IPS-NIHi11 (cell line): Measurements from ENCODE around the gene MCTP2.

Experiments
- DNase-seq: peaks from one replicate; pipeline ENCODE4 v3.0.0; 2012; ENCODE audit warnings: mixed read lengths, low spot score

MCTP2 gene

GRCh38 chr15:94398001-94398400 is 166.6 kb downstream of the MCTP2 start:
- DNase-seq: no peak

DNA sequence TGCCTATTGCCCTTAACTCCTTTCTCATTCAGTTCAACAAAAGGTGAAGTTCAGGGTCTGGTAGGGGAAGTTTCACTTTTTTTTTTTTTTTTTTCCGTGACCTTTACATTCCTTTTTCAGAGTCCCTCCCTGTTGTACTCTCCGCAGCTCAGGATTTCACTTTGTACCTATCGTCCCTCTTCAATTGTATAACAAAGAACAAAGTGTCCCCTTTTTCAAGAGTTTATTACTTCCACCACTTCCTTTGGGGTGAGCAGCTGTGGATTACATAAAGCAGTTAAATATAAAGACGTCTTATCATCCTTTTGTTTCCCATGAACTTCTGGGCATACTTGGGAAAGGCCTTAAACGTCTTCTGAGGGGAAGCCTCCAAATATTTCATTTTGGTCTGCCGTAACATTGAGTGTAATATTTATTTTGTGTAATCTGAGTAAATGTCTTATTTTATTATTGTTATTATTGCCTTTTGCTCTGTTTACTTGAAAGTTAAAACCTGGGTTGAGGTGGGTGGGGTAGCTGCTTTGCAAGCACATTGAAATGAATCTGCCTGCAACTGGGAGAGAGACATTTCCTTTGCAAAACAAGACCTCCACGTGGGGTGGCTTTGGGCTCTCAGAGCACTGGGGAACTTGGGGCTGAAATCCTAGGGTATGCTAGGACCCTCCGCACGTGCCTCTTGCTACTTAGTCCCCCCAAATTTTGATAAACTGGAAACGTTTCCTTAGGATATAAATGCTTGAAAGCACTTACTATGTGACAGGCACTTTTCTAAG is 169.4 kb downstream of the MCTP2 start:
- DNase-seq: no peak

- no peak for DNase-seq
Measured at GRCh38 chr15:94403331-94403730, 172.0 kb downstream of the MCTP2 start.

DNA sequence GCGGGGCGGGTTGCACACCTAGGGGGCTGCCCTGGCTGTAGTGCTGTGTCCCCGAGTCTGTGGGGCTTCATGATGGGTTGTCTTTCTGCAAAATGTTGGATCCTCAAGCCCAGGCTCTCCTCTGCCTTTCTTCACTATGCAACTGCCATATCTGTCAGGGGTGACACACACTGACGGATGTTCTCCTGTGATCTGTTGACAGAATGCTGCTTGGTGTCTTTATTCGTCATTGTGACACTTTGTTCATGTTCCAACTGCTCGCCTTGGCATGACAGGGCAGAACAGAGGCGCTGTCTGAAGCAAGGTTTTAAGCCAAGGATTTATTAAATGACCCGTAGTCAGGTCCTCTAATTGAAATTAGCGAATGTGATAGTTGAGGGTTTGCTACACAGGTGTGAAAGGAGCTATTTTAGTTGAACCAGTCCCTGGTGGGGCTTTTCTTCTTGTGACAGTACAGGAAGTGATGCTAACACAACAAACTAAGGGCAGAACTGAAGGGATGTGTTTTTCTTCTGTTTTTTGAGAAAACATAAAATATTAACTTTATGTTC is 173.4 kb downstream of the MCTP2 start:
- no peak for DNase-seq

- DNase-seq: no peak
Measured at GRCh38 chr15:94411285-94411684, 179.9 kb downstream of the MCTP2 start.

- no peak for DNase-seq
Measured at GRCh38 chr15:94411846-94412245, 180.5 kb downstream of the MCTP2 start.

DNA sequence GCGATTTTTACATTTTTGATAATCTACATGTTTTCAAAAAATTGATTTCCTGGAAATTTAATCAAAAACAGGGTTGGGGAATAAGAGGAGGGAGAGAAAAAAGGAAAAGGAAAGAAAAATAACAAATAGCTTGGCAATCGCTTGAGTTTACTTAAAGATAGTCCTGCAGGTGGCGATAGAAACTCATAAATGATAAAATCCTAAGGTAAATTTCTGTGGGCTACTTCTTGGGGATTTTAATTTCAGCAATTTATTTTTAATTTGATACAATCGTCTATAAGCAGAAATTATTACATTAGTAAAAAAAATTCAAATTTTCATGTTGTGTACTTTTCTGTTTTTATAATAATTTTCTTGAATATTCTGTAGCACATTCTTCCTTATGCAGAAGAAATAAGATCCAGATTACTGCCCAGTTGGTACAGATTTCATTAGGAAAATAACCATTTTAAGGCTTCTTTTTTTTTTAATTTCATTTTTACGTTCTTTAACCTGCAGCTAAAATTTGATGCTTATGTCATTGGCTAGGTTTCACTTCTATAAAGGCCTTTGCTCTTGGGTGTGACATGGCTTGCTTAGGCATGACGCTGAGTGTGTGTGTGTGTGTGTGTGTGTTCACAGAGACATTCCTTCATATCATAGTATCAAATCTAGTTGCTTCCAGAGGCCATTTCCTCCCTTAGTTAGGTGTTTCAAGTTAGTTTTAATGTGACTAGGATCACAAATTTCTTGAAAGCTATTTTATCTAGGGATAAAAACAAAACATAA is 181.8 kb downstream of the MCTP2 start:
- DNase-seq: no peak

DNA sequence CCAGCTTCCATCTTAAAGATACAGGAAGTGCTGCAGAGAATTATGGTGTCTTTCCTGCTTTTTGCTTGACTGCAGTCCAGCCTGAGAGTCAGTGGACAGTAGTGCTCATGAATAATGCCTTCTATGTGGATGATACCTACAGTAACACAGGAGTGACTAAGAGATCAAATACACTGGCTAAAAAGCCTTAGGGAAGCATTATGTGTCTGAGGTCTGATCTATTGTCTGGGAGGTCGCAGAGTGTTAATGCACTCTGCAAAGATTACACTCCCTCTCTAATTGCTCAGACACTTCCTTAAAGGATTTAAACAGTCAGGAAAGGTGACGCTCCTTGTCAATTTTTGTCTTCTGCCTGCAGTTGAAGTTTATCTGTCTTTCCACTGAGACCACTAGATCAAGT is 183.6 kb downstream of the MCTP2 start:
- no peak for DNase-seq

GRCh38 chr15:94416267-94416666 is 184.9 kb downstream of the MCTP2 start:
- DNase-seq: no peak

GRCh38 chr15:94416820-94417219 is 185.5 kb downstream of the MCTP2 start:
- no peak for DNase-seq

DNA sequence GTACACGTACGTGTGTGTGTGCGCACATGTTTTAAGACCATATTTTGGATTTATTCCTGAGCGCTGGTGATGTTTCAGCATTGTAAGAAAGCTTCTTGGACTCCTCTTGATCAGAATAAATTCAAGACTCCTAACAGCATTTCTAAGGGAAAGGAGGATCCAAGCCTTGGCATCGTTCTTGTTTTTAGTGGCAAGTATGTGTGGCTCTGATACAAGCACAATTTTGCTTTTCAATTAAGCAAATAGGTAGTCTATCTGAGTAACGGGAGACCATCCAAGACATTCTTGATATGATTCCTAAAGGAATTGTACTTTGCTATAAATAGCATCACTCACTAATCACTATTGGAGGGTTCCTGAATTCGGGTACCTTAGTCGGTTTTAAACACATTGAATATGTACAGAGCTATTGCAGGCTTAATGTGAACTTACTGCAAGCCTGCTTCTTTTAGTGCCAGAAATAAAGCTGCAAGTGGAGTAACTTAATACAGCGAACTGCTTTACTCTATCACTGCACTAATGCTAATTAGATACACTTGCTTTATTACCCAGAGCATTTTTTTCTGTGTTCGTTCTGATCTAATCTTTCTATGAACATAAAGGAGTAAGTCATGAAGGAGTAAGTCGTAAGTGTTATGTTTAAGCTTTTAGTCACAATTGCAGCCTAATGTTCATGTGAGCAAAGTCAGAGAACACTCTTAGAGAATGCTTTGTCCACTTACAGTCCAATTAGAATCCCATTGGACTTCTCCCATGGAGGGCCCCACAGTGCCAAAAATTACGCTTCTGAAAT is 186.3 kb downstream of the MCTP2 start:
- no peak for DNase-seq

GRCh38 chr15:94421706-94422105 is 190.3 kb downstream of the MCTP2 start:
- no peak for DNase-seq

GRCh38 chr15:94432279-94432678 is 200.9 kb downstream of the MCTP2 start:
- DNase-seq: no peak

DNA sequence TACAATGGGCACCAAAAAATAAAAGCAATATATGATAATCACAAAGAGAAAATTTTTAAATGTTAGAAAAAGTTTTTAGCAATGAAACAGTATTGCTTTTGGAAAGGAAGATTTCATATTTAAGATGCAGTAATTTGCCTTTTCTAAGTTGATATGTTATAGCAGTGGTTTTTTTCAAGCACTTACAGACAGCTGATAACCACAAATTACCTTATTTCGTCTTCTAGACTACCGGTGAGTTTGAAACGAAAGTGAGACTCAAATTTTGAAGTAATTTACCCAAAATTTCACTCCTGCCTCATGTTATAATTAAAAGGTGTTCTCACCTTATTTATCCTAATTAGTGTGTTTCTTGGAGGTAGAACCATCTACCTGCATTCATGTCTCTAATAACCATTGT is 207.8 kb downstream of the MCTP2 start:
- DNase-seq: no peak

DNA sequence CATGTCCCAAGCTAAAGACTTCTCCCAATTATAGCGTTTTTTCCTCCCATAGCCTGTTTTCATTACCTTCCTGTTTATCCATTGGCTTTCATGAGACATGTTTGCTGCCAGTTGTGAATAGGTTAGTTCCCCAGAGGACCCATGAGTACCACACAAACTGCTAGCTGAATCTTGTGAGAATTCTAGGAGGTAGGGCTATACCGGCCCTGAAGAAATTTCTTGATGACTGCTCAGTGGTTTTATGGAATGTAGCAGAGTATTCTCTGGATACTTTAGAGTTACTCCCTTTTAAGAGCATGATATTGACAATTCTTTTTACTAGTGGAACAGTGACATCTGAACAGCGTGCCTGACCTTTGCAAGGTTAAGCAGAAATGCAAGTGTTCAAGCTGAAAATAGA is 210.4 kb downstream of the MCTP2 start:
- no peak for DNase-seq

- DNase-seq: no peak
Measured at GRCh38 chr15:94442480-94442879, 211.1 kb downstream of the MCTP2 start.

- DNase-seq: no peak
Measured at GRCh38 chr15:94443186-94443585, 211.8 kb downstream of the MCTP2 start.

DNA sequence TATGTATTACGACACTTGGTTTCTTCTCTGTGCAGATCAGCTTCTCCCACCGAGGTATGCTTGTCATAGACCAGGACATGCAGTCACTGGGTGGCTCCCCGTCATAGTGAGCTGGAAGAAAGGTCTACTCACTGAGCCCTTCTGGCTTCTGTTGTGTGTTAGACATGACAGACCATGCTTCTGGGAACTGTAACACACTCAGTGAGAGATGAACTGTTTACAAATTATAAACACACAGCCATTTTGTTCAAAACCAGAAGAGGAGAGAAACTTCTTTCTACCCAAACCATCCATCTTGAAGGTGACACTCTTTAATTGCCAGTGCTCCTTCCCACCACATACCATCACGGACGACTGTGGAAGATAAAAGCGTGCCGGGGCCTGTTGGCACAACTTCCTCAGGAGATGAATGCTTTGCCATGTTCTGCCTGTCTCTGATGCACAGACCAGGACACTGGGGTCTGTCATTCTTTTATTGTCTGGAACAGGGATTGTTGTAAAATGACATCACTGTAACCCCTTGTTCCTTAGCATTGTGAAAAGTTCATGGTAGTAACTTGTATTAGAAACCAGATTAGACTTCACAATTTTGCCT is 214.3 kb downstream of the MCTP2 start:
- no peak for DNase-seq

- DNase-seq: no peak
Measured at GRCh38 chr15:94446441-94446840, 215.1 kb downstream of the MCTP2 start.

- no peak for DNase-seq
Measured at GRCh38 chr15:94451466-94451865, 220.1 kb downstream of the MCTP2 start.

GRCh38 chr15:94453227-94453988 is 222.0 kb downstream of the MCTP2 start:
- no peak for DNase-seq
